SK-N-SH treated with all-trans-retinoic acid at 6 μM for 48 hours (cell line): ENCODE measurements around the gene WFS1.

Experiments used
- ATAC-seq: fragments of 200-7000 bp; cut with Tn5 transposase; 3 replicates; pipeline ENCODE4 v1.9.1; 2020; ENCODE audit warnings: mild to moderate bottlenecking, moderate library complexity
- ARNTL ChIP-seq: fragments of 450-650 bp; formaldehyde crosslinking; IDR thresholded peaks from 2 replicates; pipeline ENCODE4 v1.5.0; 2020; ENCODE audit warnings: low read depth, mild to moderate bottlenecking, moderate library complexity, borderline replicate concordance
- BACH2 ChIP-seq: fragments of 250-450 bp; sonication (Bioruptor Pico); IDR thresholded peaks from 2 replicates; pipeline ENCODE4 v1.9.0; 2021; ENCODE audit warnings: mild to moderate bottlenecking, borderline replicate concordance
- CSDC2 ChIP-seq: fragments of 250-450 bp; sonication (Bioruptor Pico); IDR thresholded peaks from 2 replicates; pipeline ENCODE4 v1.5.0; 2020; ENCODE audit warnings: mild to moderate bottlenecking, moderate library complexity
- CSRNP3 ChIP-seq: fragments of 250-450 bp; sonication (Bioruptor Pico); IDR thresholded peaks from 2 replicates; pipeline ENCODE4 v1.5.1; 2021; ENCODE audit warnings: mild to moderate bottlenecking, moderate library complexity
- ESRRG ChIP-seq: fragments of 250-450 bp; sonication (Bioruptor Pico); IDR thresholded peaks from 2 replicates; pipeline ENCODE4 v1.6.1; 2021; ENCODE audit warnings: mild to moderate bottlenecking
- GLIS3 ChIP-seq: fragments of 250-450 bp; sonication (Bioruptor Pico); IDR thresholded peaks from 2 replicates; pipeline ENCODE4 v1.5.0; 2020; ENCODE audit warnings: mild to moderate bottlenecking, moderate library complexity
- OSR1 ChIP-seq: fragments of 250-450 bp; sonication (Bioruptor Pico); IDR thresholded peaks from 2 replicates; pipeline ENCODE4 v1.8.0; 2022; ENCODE audit warnings: moderate library complexity, mild to moderate bottlenecking, inconsistent platforms
- PATZ1 ChIP-seq: fragments of 250-450 bp; sonication (Bioruptor Pico); IDR thresholded peaks from 2 replicates; pipeline ENCODE4 v1.8.0; 2020; ENCODE audit warnings: mild to moderate bottlenecking, moderate library complexity, borderline replicate concordance
- PPARA ChIP-seq: fragments of 250-450 bp; sonication (Bioruptor Pico); IDR thresholded peaks from 2 replicates; pipeline ENCODE4 v1.5.0; 2020; ENCODE audit warnings: mild to moderate bottlenecking, borderline replicate concordance
- RARB ChIP-seq: fragments of 250-450 bp; sonication (Bioruptor Pico); IDR thresholded peaks from 2 replicates; pipeline ENCODE4 v1.8.0; 2021; ENCODE audit warnings: mild to moderate bottlenecking, moderate library complexity
- SNAI2 ChIP-seq: fragments of 250-450 bp; sonication (Bioruptor Pico); IDR thresholded peaks from 2 replicates; pipeline ENCODE4 v1.5.0; 2020; ENCODE audit warnings: mild to moderate bottlenecking, moderate library complexity
- TOX ChIP-seq: fragments of 250-450 bp; sonication (Bioruptor Pico); IDR thresholded peaks from 2 replicates; pipeline ENCODE4 v1.8.0; 2021; ENCODE audit warnings: mild to moderate bottlenecking, moderate library complexity, borderline replicate concordance
- ZC3H10 ChIP-seq: fragments of 250-450 bp; sonication (Bioruptor Pico); IDR thresholded peaks from 2 replicates; pipeline ENCODE4 v1.5.1; 2021; ENCODE audit warnings: mild to moderate bottlenecking, moderate library complexity
- ZFP3 ChIP-seq: fragments of 250-450 bp; sonication (Bioruptor Pico); IDR thresholded peaks from 2 replicates; pipeline ENCODE4 v1.5.0; 2020; ENCODE audit warnings: mild to moderate bottlenecking, moderate library complexity
- ZFP30 ChIP-seq: fragments of 450-650 bp; formaldehyde crosslinking; IDR thresholded peaks from 2 replicates; pipeline ENCODE4 v1.5.0; 2022; ENCODE audit warnings: mild to moderate bottlenecking, moderate library complexity
- ZNF565 ChIP-seq: fragments of 450-650 bp; formaldehyde crosslinking; conservative IDR thresholded peaks from 2 replicates; pipeline ENCODE4 v1.5.0; 2020; ENCODE audit warnings: low read depth, mild to moderate bottlenecking, moderate library complexity
- ZNF70 ChIP-seq: fragments of 450-650 bp; formaldehyde crosslinking; IDR thresholded peaks from 2 replicates; pipeline ENCODE4 v1.5.0; 2020; ENCODE audit warnings: mild to moderate bottlenecking, moderate library complexity
- ZNF8 ChIP-seq: fragments of 450-650 bp; formaldehyde crosslinking; IDR thresholded peaks from 2 replicates; pipeline ENCODE4 v1.5.0; 2020; ENCODE audit warnings: mild to moderate bottlenecking, moderate library complexity
- TF ChIP-seq, protein P1 (sequence below): fragments of 250-450 bp; sonication (Bioruptor Pico); IDR thresholded peaks from 2 replicates; pipeline ENCODE4 v1.5.1; 2020; ENCODE audit warnings: low read depth, mild to moderate bottlenecking, moderate library complexity

WFS1 gene

GRCh38 chr4:6288871-6289270 lies 19.2 kb downstream of the WFS1 start:
- TF ChIP-seq PATZ1 (CRISPR knock-in tag) (no peak), CSRNP3 (no peak), ZNF565 (CRISPR knock-in tag) (no peak), CSDC2 (CRISPR knock-in tag) (no peak), PPARA (CRISPR knock-in tag) (no peak), ZNF70 (CRISPR knock-in tag) (no peak), RARB (CRISPR knock-in tag) (no peak), ZC3H10 (CRISPR knock-in tag) (no peak), ESRRG (no peak), TOX (CRISPR knock-in tag) (no peak), BACH2 (no peak), OSR1 (CRISPR knock-in tag) (no peak)
- TF ChIP-seq, protein P1, sequence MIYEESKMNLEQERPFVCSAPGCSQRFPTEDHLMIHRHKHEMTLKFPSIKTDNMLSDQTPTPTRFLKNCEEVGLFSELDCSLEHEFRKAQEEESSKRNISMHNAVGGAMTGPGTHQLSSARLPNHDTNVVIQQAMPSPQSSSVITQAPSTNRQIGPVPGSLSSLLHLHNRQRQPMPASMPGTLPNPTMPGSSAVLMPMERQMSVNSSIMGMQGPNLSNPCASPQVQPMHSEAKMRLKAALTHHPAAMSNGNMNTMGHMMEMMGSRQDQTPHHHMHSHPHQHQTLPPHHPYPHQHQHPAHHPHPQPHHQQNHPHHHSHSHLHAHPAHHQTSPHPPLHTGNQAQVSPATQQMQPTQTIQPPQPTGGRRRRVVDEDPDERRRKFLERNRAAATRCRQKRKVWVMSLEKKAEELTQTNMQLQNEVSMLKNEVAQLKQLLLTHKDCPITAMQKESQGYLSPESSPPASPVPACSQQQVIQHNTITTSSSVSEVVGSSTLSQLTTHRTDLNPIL (CRISPR knock-in tag): no peak
- TF ChIP-seq, all 23 proteins: peak for 0
- ATAC-seq: no peak

- no peak for TF ChIP-seq RARB (CRISPR knock-in tag)
Observed at GRCh38 chr4:6290256-6290655, 20.6 kb downstream of the WFS1 start.

GRCh38 chr4:6290769-6291547 lies 21.3 kb downstream of the WFS1 start:
- ATAC-seq: no peak
- TF ChIP-seq ZNF8: no peak
- TF ChIP-seq BACH2: no peak
- no peak for TF ChIP-seq ZNF565 (CRISPR knock-in tag)
- TF ChIP-seq PPARA (CRISPR knock-in tag): no peak
- TF ChIP-seq ZFP3 (CRISPR knock-in tag): no peak
- TF ChIP-seq RARB (CRISPR knock-in tag): no peak
- TF ChIP-seq, all 23 proteins: peak for 0

More at GRCh38 chr4:6290256-6290655, 20.6 kb downstream of the WFS1 start:
- no peak for ATAC-seq

DNA sequence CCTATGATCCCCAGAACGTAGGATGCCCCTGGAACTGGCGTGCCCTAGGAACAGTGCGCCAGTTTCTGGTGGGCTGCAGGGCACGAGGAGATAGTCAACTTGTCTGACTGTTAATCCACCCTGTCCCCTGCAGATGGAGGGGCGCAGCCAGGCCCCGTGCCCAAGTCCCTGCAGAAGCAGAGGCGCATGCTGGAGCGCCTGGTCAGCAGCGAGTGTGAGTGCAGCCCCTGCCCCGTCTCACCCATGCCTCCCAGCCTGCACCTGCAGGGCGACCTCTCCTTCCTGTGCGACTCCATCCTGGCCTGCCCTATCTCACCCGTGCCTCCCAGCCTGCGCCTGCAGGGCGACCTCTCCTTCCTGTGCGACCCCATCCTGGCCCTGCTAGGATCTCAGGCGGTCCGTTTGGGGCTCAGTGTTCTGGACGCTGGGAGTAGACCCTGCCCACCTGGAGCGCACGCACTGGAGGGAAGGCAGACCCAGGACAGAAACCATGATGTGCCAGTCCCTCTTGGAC lies 22.2 kb downstream of the WFS1 start:
- TF ChIP-seq CSDC2 (CRISPR knock-in tag) (no peak), SNAI2 (CRISPR knock-in tag) (no peak), BACH2 (no peak), GLIS3 (CRISPR knock-in tag) (no peak), ESRRG (no peak), ZFP30 (CRISPR knock-in tag) (no peak), CSRNP3 (no peak), ZNF70 (CRISPR knock-in tag) (no peak), PATZ1 (CRISPR knock-in tag) (no peak), ZNF565 (CRISPR knock-in tag) (no peak), ZC3H10 (CRISPR knock-in tag) (no peak), ZFP3 (CRISPR knock-in tag) (no peak), ARNTL (CRISPR knock-in tag) (no peak)
- no peak for ATAC-seq
